Measurements from ENCODE around the gene B4GALNT3.

B4GALNT3 gene

GRCh38 chr12:570921-571794 is 111.4 kb downstream of the B4GALNT3 start:
- Histone ChIP-seq H3K36me3 (ENCODE audit: control insufficient read depth in 4 of 4, insufficient read depth in 4 of 4, low read length in 3 of 4) (no peaks in the 10 kb centered on the region), H3K4me1 (ENCODE audit: control extremely low read depth in 1 of 4, control insufficient read depth in 4 of 4, insufficient read depth in 4 of 4, low read length in 3 of 4) (peaks cover 0 to 31% (median 17%) of the 10 kb centered on the region in 4 experiments), H3K27ac (ENCODE audit: insufficient read depth in 1 of 2, low read depth in 1 of 2, low read length in 2 of 2, poor library complexity in 1 of 2, severe bottlenecking in 2 of 2) (no peak overlapping the region), H3K27me3 (replicated peaks in 2 of 5; ENCODE audit: control insufficient read depth in 4 of 5, insufficient read depth in 5 of 5, low read length in 4 of 5) (no peaks in the 10 kb centered on the region), H3K9me3 (ENCODE audit: control extremely low read depth in 1 of 5, control insufficient read depth in 4 of 5, insufficient read depth in 2 of 5, low read depth in 1 of 5, low read length in 4 of 5) (peaks cover 0 to 3% (median 0%) of the 10 kb centered on the region in 5 experiments), H3K4me3 (ENCODE audit: control insufficient read depth in 1 of 7, extremely low read depth in 1 of 7, insufficient read depth in 4 of 7, low read depth in 2 of 7, low read length in 6 of 7) (no peak overlapping the region)
- CTCF ChIA-PET: interaction anchor here (0.9 to 4.4 kb wide), 16 partner anchors 12 to 520 kb away, joined by 3 to 23 read pairs (median 4); partner anchors contain the start of gene WNK1
- DNase-seq: no peak
- 92% methylated on average over 15 of the region's 22 CpGs for WGBS (ENCODE audit: insufficient coverage)
- POLR2A ChIA-PET: no interaction called here

- whole genome bisulfite sequencing (ENCODE audit: insufficient coverage): 93% methylated on average over 19 of the region's 19 CpGs
- ChIA-PET POLR2A (no interaction called here), CTCF (interaction anchor here (0.6 to 3.5 kb wide), 7 partner anchors 26 to 243 kb away, joined by 3 to 18 read pairs (median 3); no protein-coding TSS in a partner anchor)
- no peaks in the 10 kb centered on the region for H3K27me3 ChIP-seq (replicated peaks in 2 of 5; ENCODE audit: control insufficient read depth in 4 of 5, insufficient read depth in 5 of 5, low read length in 4 of 5)
- no peak for DNase-seq
- peaks cover 0 to 3% (median 0%) of the 10 kb centered on the region in 5 experiments for H3K9me3 ChIP-seq (ENCODE audit: control extremely low read depth in 1 of 5, control insufficient read depth in 4 of 5, insufficient read depth in 2 of 5, low read depth in 1 of 5, low read length in 4 of 5)
- no peak overlapping the region for H3K27ac ChIP-seq (ENCODE audit: insufficient read depth in 1 of 2, low read depth in 1 of 2, low read length in 2 of 2, poor library complexity in 1 of 2, severe bottlenecking in 2 of 2)
- H3K4me1 ChIP-seq (ENCODE audit: control extremely low read depth in 1 of 4, control insufficient read depth in 4 of 4, insufficient read depth in 4 of 4, low read length in 3 of 4): peaks cover 0 to 39% (median 24%) of the 10 kb centered on the region in 4 experiments
- no peak overlapping the region for H3K4me3 ChIP-seq (ENCODE audit: control insufficient read depth in 1 of 7, extremely low read depth in 1 of 7, insufficient read depth in 4 of 7, low read depth in 2 of 7, low read length in 6 of 7)
- H3K36me3 ChIP-seq (ENCODE audit: control insufficient read depth in 4 of 4, insufficient read depth in 4 of 4, low read length in 3 of 4): no peaks in the 10 kb centered on the region
Observed at GRCh38 chr12:571795-572531, 112.2 kb downstream of the B4GALNT3 start.

GRCh38 chr12:572532-572899 is 112.8 kb downstream of the B4GALNT3 start:
- peaks cover 0 to 3% (median 0%) of the 10 kb centered on the region in 5 experiments for H3K9me3 ChIP-seq (ENCODE audit: control extremely low read depth in 1 of 5, control insufficient read depth in 4 of 5, insufficient read depth in 2 of 5, low read depth in 1 of 5, low read length in 4 of 5)
- ChIA-PET POLR2A (no interaction called here), CTCF (interaction anchor here (0.6 to 1.5 kb wide), 6 partner anchors 25 to 242 kb away, joined by 3 to 4 read pairs (median 3); no protein-coding TSS in a partner anchor)
- peak in 1 of 3 donors; percentile 26 for DNase-seq
- no peak overlapping the region for H3K4me3 ChIP-seq (ENCODE audit: control insufficient read depth in 1 of 7, extremely low read depth in 1 of 7, insufficient read depth in 4 of 7, low read depth in 2 of 7, low read length in 6 of 7)
- 96% methylated on average over 3 of the region's 3 CpGs for WGBS (ENCODE audit: insufficient coverage)
- H3K27me3 ChIP-seq (replicated peaks in 2 of 5; ENCODE audit: control insufficient read depth in 4 of 5, insufficient read depth in 5 of 5, low read length in 4 of 5): no peaks in the 10 kb centered on the region
- peaks cover 0 to 39% (median 24%) of the 10 kb centered on the region in 4 experiments for H3K4me1 ChIP-seq (ENCODE audit: control extremely low read depth in 1 of 4, control insufficient read depth in 4 of 4, insufficient read depth in 4 of 4, low read length in 3 of 4)
- no peaks in the 10 kb centered on the region for H3K36me3 ChIP-seq (ENCODE audit: control insufficient read depth in 4 of 4, insufficient read depth in 4 of 4, low read length in 3 of 4)
- H3K27ac ChIP-seq (ENCODE audit: insufficient read depth in 1 of 2, low read depth in 1 of 2, low read length in 2 of 2, poor library complexity in 1 of 2, severe bottlenecking in 2 of 2): no peak overlapping the region

GRCh38 chr12:573232-573631 is 113.5 kb downstream of the B4GALNT3 start:
- Histone ChIP-seq H3K4me3 (ENCODE audit: control insufficient read depth in 1 of 7, extremely low read depth in 1 of 7, insufficient read depth in 4 of 7, low read depth in 2 of 7, low read length in 6 of 7) (no peak overlapping the region), H3K4me1 (ENCODE audit: control extremely low read depth in 1 of 4, control insufficient read depth in 4 of 4, insufficient read depth in 4 of 4, low read length in 3 of 4) (peaks cover 0 to 39% (median 24%) of the 10 kb centered on the region in 4 experiments), H3K9me3 (ENCODE audit: control extremely low read depth in 1 of 5, control insufficient read depth in 4 of 5, insufficient read depth in 2 of 5, low read depth in 1 of 5, low read length in 4 of 5) (peaks cover 0 to 3% (median 0%) of the 10 kb centered on the region in 5 experiments), H3K27me3 (replicated peaks in 2 of 5; ENCODE audit: control insufficient read depth in 4 of 5, insufficient read depth in 5 of 5, low read length in 4 of 5) (no peaks in the 10 kb centered on the region), H3K36me3 (ENCODE audit: control insufficient read depth in 4 of 4, insufficient read depth in 4 of 4, low read length in 3 of 4) (no peaks in the 10 kb centered on the region), H3K27ac (ENCODE audit: insufficient read depth in 1 of 2, low read depth in 1 of 2, low read length in 2 of 2, poor library complexity in 1 of 2, severe bottlenecking in 2 of 2) (no peak overlapping the region)
- ChIA-PET POLR2A (no interaction called here), CTCF (interaction anchor here (1.3 kb wide), 1 partner anchor 42 kb away, joined by 3 read pairs; no protein-coding TSS in a partner anchor)
- 87% methylated on average over 5 of the region's 5 CpGs for WGBS (ENCODE audit: insufficient coverage)
- no peak for DNase-seq

- Histone ChIP-seq H3K9me3 (ENCODE audit: control extremely low read depth in 1 of 5, control insufficient read depth in 4 of 5, insufficient read depth in 2 of 5, low read depth in 1 of 5, low read length in 4 of 5) (peaks cover 0 to 3% (median 0%) of the 10 kb centered on the region in 5 experiments), H3K27me3 (replicated peaks in 2 of 5; ENCODE audit: control insufficient read depth in 4 of 5, insufficient read depth in 5 of 5, low read length in 4 of 5) (no peaks in the 10 kb centered on the region), H3K27ac (ENCODE audit: insufficient read depth in 1 of 2, low read depth in 1 of 2, low read length in 2 of 2, poor library complexity in 1 of 2, severe bottlenecking in 2 of 2) (no peak overlapping the region), H3K36me3 (ENCODE audit: control insufficient read depth in 4 of 4, insufficient read depth in 4 of 4, low read length in 3 of 4) (no peaks in the 10 kb centered on the region), H3K4me1 (ENCODE audit: control extremely low read depth in 1 of 4, control insufficient read depth in 4 of 4, insufficient read depth in 4 of 4, low read length in 3 of 4) (peaks cover 0 to 33% (median 23%) of the 10 kb centered on the region in 4 experiments), H3K4me3 (ENCODE audit: control insufficient read depth in 1 of 7, extremely low read depth in 1 of 7, insufficient read depth in 4 of 7, low read depth in 2 of 7, low read length in 6 of 7) (no peak overlapping the region)
- CTCF ChIA-PET: interaction anchor here (0.6 to 8.6 kb wide), 14 partner anchors 9 to 436 kb away, joined by 3 to 116 read pairs (median 4); partner anchors contain the start of gene RAD52
- no peak for DNase-seq
- WGBS (ENCODE audit: insufficient coverage): 100% methylated on average over 2 of the region's 3 CpGs
- POLR2A ChIA-PET: interaction anchor here (0.8 kb wide), 1 partner anchor 13 kb away, joined by 3 read pairs; no protein-coding TSS in a partner anchor
Observed at GRCh38 chr12:574475-575128, 114.9 kb downstream of the B4GALNT3 start.

GRCh38 chr12:575129-575502 is 115.4 kb downstream of the B4GALNT3 start:
- no peak for DNase-seq
- Histone ChIP-seq H3K4me1 (ENCODE audit: control extremely low read depth in 1 of 4, control insufficient read depth in 4 of 4, insufficient read depth in 4 of 4, low read length in 3 of 4) (peaks cover 0 to 29% (median 19%) of the 10 kb centered on the region in 4 experiments), H3K36me3 (ENCODE audit: control insufficient read depth in 4 of 4, insufficient read depth in 4 of 4, low read length in 3 of 4) (no peaks in the 10 kb centered on the region), H3K4me3 (ENCODE audit: control insufficient read depth in 1 of 7, extremely low read depth in 1 of 7, insufficient read depth in 4 of 7, low read depth in 2 of 7, low read length in 6 of 7) (no peak overlapping the region), H3K27ac (ENCODE audit: insufficient read depth in 1 of 2, low read depth in 1 of 2, low read length in 2 of 2, poor library complexity in 1 of 2, severe bottlenecking in 2 of 2) (no peak overlapping the region), H3K9me3 (ENCODE audit: control extremely low read depth in 1 of 5, control insufficient read depth in 4 of 5, insufficient read depth in 2 of 5, low read depth in 1 of 5, low read length in 4 of 5) (peaks cover 0 to 3% (median 0%) of the 10 kb centered on the region in 5 experiments), H3K27me3 (replicated peaks in 2 of 5; ENCODE audit: control insufficient read depth in 4 of 5, insufficient read depth in 5 of 5, low read length in 4 of 5) (no peaks in the 10 kb centered on the region)
- WGBS (ENCODE audit: insufficient coverage): 100% methylated on average over 6 of the region's 7 CpGs
- POLR2A ChIA-PET: interaction anchor here (0.8 kb wide), 2 partner anchors 12 to 16 kb away, joined by 3 to 4 read pairs; no protein-coding TSS in a partner anchor
- CTCF ChIA-PET: interaction anchor here (0.7 to 8.6 kb wide), 18 partner anchors 8 to 374 kb away, joined by 3 to 116 read pairs (median 4); partner anchors contain the start of gene RAD52
